ENCODE data around the gene FMN1.

DNA sequence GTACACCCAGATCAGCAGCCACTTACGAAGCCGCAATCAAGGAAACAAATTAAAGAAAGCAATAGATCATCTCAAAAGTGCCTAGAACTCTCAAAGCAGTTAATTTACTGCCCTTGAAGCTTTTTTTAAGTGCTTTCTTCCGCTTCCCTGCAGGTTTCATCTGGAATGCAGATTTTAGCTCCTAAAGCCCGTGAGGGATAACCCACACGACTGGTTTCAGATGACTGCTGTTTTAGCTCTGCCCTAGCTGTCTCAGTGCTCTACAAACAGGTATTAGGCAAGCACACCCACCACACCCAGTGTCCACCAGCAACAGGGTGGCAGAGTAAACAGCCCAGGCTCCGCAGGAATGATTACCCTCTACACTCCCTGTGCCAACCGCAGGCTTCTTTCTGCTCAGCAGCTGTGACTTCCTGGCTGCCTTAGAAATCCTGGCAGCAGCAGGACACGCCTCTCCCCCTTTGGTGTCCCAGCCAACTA, 126.0 kb downstream of the FMN1 start:
- TF ChIP-seq POLR2AphosphoS5 (IDR thresholded peaks at IDR 0.05; ENCODE audit: low read depth, low read length) (no peak), POLR2A (IDR thresholded peaks at IDR 0.05; ENCODE audit: low read depth, low read length) (no peak), TAF1 (IDR thresholded peaks at IDR 0.05; ENCODE audit: borderline replicate concordance, low read depth, low read length) (no peak)

All from GM12892 (cell line).